Activated CD8-positive, alpha-beta memory T cell treated with anti-CD3 and anti-CD28 coated beads, Interleukin-2, amount 10 ng/mL, durations not matched to agents 7 days and 5 days (primary cell): ENCODE data around the gene PLA2G4D. TPM values are rescaled to one million over a fixed set of nuclear protein-coding genes. Genes with fewer than 3 reads are reported as not detected.

Experiments
- ATAC-seq: fragments of 150-1000 bp; cut with Tn5 transposase; one replicate; pipeline ENCODE4 v1.10.0; 2021; ENCODE audit warnings: moderate library complexity
- CTCF ChIA-PET: fragments of 350-600 bp; sonication (Branson Sonifier 250); formaldehyde crosslinking; loops from one replicate; lab custom pipeline; 2021; ENCODE audit warnings: antibody characterized with exemption; lab: Charles Lee
- DNase-seq: peaks from one replicate; pipeline ENCODE4 v3.0.0-alpha.2; 2020
- H3K27ac Mint-ChIP-seq: one replicate; pipeline ENCODE4 v1.8.0; 2021; ENCODE audit warnings: mild to moderate bottlenecking, mixed read lengths
- H3K27me3 Mint-ChIP-seq: one replicate; pipeline ENCODE4 v1.8.0; 2021; ENCODE audit warnings: mixed read lengths
- H3K36me3 Mint-ChIP-seq: one replicate; pipeline ENCODE4 v1.8.0; 2021; ENCODE audit warnings: mild to moderate bottlenecking, mixed read lengths
- H3K4me1 Mint-ChIP-seq: one replicate; pipeline ENCODE4 v1.8.0; 2021; ENCODE audit warnings: mixed read lengths
- H3K4me3 Mint-ChIP-seq: one replicate; pipeline ENCODE4 v1.8.0; 2021; ENCODE audit warnings: mild to moderate bottlenecking, moderate library complexity, mixed read lengths
- H3K9me3 Mint-ChIP-seq: one replicate; pipeline ENCODE4 v1.8.0; 2022; ENCODE audit warnings: low read depth, mixed read lengths
- total RNA-seq, 2 experiments: library from RNA; stranded (reverse); gene quantifications; one replicate each; pipeline ENCODE4 v1.2.3, GENCODE V29; 2021

Gene PLA2G4D
- total RNA-seq, 2 experiments from 2014 or later = not detected

DNA sequence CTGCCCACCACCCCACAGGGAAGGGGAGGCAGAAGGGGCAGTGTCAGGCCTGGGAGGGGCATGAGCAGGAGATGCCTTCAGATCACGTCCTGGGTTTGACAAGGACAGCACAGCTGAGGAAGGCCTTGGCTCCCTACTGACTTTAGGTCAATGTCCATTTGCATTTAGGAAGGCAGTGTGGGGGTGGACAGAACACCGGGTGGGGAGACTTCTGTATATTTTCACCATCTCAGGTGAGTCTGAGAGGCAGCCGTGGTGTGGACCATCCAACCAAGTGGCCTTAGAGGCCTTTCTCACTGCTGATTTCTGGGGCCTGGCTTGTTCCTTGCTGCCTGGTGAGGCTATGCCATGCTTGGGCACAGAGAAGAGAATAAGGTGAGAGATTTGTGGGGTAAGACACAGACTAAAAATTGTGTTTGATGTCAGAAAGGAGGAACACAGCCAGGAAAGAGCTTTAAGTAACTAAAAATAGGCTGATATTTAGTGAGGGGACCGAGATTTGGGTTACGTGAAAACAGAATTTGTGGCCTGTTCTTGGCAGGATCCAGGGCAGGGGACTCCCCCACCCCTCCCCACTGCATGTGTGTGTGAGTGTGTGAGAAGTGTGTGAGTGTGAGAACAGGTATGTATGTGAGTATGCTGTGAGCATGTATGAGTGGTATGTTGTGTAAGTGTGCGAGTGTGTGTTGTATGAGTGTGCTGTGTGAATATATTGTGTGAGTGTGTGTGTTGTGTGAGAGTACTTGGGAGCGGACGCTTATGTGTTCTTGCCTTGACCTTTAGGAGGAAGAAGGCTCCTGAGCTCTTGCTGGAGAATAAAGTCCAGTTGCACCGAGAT lies 61.8 kb downstream of the PLA2G4D start:
- ATAC-seq = no peak
- no peak overlapping the region for H3K27ac Mint-ChIP-seq
- DNase-seq = no peak
- CTCF ChIA-PET = no interaction called here
- H3K27me3 Mint-ChIP-seq = peaks cover 21% of the 10 kb centered on the region
- H3K4me3 Mint-ChIP-seq = no peak overlapping the region
- no peaks in the 10 kb centered on the region for H3K9me3 Mint-ChIP-seq
- H3K4me1 Mint-ChIP-seq = peaks cover 6% of the 10 kb centered on the region
- no peaks in the 10 kb centered on the region for H3K36me3 Mint-ChIP-seq

DNA sequence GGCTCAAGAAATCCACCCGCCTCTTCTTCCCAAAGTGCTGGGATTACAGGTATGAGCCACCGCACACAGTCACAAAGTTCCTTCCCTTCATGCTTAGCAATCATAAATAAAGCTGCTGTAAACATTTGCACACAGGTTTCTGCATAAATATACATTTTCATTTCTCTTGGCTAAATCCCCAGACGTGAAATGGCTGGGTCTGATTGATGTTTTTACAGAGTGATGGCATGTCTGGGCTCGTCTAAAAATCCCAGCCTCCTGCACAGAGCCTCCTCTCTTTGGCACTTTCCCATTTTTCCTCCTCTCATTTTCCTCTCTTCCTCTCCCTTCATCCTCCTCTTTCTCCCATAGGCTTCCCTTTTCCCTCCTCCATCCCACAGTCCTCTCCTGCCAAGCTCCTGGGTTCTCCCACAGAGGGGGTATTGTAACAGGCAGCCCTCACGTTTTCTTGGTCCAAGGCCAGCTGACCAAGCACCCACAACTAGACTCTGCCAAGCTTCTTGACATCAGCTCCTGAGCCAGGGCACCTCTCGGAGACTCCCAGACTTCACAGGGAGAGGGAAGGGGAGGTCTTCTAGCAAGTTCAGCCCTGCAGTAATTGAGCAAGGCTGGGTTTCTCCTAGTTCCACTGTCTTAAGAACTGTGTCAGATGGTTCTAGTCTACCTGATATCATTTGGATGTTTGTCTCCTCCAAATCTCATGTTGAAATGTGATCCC lies 63.0 kb downstream of the PLA2G4D start:
- no peak overlapping the region for H3K27ac Mint-ChIP-seq
- CTCF ChIA-PET = no interaction called here
- no peaks in the 10 kb centered on the region for H3K36me3 Mint-ChIP-seq
- peaks cover 32% of the 10 kb centered on the region for H3K27me3 Mint-ChIP-seq
- peaks cover 6% of the 10 kb centered on the region for H3K4me1 Mint-ChIP-seq
- H3K4me3 Mint-ChIP-seq = no peak overlapping the region
- ATAC-seq (no peak), DNase-seq (no peak)
- no peaks in the 10 kb centered on the region for H3K9me3 Mint-ChIP-seq

DNA sequence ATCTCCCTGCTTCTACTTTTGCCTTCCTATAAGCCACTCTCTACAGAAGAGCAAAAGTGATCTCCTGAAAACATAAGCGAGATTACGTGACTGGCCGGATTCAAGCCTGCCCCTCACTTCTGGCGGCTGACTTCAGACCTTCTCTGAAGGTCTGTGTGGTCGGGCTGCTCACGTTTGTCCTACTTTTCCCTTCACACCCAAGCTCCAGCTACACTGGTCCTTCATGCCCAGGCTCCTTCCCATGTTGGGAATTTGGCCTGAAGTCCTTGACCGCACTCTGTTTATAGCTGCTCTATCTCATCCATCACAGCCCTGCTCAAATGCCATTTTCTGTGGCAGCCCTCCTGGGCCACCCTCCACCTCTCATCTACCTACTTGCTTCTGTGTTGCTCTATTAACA lies 66.8 kb downstream of the PLA2G4D start:
- CTCF ChIA-PET = interaction anchor here (1.8 kb wide), 1 partner anchor 38 kb away, joined by 6 read pairs; no protein-coding TSS in a partner anchor
- H3K9me3 Mint-ChIP-seq = no peaks in the 10 kb centered on the region
- DNase-seq (no peak), ATAC-seq (no peak)
- H3K4me3 Mint-ChIP-seq = no peak overlapping the region
- no peaks in the 10 kb centered on the region for H3K4me1 Mint-ChIP-seq
- H3K27ac Mint-ChIP-seq = no peak overlapping the region
- peaks cover 36% of the 10 kb centered on the region for H3K27me3 Mint-ChIP-seq
- H3K36me3 Mint-ChIP-seq = no peaks in the 10 kb centered on the region

DNA sequence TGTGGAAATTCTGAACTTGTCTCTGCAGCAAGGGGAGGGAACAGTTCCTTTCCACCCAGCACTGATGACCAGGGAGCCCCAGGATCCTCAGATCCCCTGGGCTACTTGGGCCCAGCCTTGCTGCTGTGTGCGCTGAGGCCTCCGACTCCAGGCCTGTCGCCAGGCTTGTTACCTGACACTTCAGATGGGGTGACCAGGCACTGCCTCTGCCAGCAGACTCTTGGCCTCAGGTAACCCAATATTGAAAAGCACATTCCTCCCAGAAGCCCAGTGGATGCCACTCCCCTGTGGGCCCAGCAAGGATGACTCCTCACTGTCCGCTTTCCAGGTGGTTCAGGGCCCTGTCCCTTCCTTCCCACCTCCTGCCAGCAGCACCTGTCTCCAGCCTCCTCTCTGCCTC lies 70.1 kb downstream of the PLA2G4D start:
- no peak overlapping the region for H3K4me3 Mint-ChIP-seq
- no peaks in the 10 kb centered on the region for H3K9me3 Mint-ChIP-seq
- no peak for ATAC-seq
- no peak for DNase-seq
- peaks cover 26% of the 10 kb centered on the region for H3K27me3 Mint-ChIP-seq
- H3K36me3 Mint-ChIP-seq = no peaks in the 10 kb centered on the region
- H3K27ac Mint-ChIP-seq = no peak overlapping the region
- CTCF ChIA-PET = no interaction called here
- H3K4me1 Mint-ChIP-seq = no peaks in the 10 kb centered on the region

DNA sequence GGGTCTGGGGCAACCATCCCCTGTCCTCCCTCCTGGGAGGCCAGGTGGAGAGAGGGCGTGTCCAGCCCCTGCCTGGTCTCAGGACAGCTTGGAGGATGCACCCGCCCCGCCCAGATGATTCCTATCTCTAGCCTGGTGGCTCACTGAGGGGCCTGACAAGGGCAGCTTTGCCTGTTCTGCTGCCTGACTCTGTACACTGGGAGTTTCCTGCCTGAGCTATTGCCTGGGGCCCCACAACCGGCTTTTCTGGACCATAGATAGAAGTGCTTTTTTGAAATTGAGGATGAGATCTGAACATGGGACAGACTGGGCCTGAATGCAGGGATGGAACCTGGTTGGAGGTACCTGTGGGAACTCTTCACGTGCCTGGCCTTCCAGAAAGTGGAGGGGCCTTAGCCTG lies 72.8 kb downstream of the PLA2G4D start:
- DNase-seq (no peak), ATAC-seq (no peak)
- H3K36me3 Mint-ChIP-seq = no peaks in the 10 kb centered on the region
- H3K27ac Mint-ChIP-seq = no peak overlapping the region
- CTCF ChIA-PET = no interaction called here
- H3K27me3 Mint-ChIP-seq = peaks cover 19% of the 10 kb centered on the region
- no peaks in the 10 kb centered on the region for H3K4me1 Mint-ChIP-seq
- H3K9me3 Mint-ChIP-seq = no peaks in the 10 kb centered on the region
- no peak overlapping the region for H3K4me3 Mint-ChIP-seq

DNA sequence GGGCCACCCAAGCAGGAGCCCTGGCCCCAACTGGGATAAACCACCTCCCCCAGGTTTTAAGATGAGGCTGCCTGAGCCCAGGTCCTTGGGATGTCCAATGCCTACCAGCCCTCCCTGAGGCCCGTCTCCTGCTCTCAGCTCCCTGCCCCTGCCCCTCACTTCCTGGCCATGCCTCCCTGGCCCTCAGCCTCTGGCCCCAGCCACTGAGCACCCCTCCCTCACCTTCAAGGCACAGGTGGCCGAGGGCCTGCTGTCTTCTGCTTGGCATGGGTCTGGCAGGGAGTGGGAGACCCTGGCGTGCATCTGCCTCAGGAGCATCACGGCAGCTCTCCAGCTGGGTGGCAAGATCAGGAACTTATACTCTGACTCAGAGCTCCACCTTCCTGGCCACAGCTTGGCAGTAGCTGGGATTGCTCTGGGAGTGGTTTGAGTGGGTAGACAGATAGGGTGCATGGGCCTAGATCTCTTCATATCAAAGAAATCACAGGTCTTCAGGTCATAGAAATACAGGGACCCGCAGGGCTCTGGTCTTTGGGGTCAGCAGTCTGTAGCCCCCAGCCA lies 73.6 kb downstream of the PLA2G4D start, which contains the start of gene PLA2G4E:
PLA2G4E (minus strand) TSS at position 330 of the 561 bp plus-strand sequence; CDS start at position 318, 12 bp downstream.
- no peak for DNase-seq
- no peaks in the 10 kb centered on the region for H3K4me1 Mint-ChIP-seq
- no peak for ATAC-seq
- peaks cover 14% of the 10 kb centered on the region for H3K27me3 Mint-ChIP-seq
- H3K9me3 Mint-ChIP-seq = no peaks in the 10 kb centered on the region
- CTCF ChIA-PET = no interaction called here
- no peak within 1 kb of the TSS for H3K4me3 Mint-ChIP-seq
- no peak within 1 kb of the TSS for H3K27ac Mint-ChIP-seq
- no peaks in the 10 kb centered on the region for H3K36me3 Mint-ChIP-seq

DNA sequence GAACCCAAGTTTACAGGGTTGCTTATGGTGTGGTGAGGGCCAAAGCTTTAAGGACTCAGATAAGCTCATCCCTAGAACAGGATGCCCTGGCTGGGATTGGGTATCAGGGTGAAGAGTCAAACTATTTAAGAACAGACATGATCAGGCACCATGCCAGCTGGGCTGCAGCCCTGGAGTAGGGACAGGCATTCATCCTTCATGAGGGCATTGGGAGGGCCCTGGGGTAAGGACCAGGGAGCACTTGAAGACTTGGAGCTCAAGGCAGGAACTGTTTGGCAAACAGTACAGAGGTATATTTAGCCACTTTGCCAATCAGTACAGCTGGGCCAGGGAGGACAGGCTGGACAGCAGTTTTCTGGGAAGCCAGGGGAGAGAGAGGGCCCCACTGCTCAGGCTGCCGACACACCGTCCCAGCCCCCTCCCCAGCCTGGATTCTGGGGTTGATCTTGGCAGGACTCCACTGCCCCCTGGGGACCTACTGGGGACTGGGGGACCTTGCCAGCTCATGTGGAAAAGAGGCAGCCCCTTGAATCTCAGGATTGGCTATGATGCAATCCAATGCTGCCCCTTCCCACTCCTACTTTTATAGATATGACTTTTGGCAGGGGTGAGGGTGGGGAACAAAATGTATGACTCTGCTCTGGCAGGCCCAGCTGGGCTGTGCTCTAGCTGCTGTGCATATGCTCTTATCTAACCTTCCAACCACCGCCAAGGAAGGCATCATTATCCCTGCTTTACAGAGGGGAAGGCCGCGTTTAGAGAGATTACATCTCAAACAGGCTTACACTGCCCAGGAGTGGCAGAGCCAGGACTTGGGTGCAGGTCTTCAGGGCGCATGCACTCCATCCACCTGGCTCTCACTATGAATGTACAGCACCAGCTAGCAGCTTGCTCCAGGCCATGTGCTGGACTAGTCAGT lies 75.8 kb downstream of the PLA2G4D start:
- Mint-ChIP-seq H3K4me1 (no peaks in the 10 kb centered on the region), H3K36me3 (no peaks in the 10 kb centered on the region), H3K4me3 (no peak overlapping the region), H3K27ac (no peak overlapping the region), H3K9me3 (no peaks in the 10 kb centered on the region), H3K27me3 (peaks cover 15% of the 10 kb centered on the region)
- DNase-seq (no peak), ATAC-seq (no peak)
- CTCF ChIA-PET = interaction anchor here (1.2 kb wide), 1 partner anchor 66 kb away, joined by 3 read pairs; no protein-coding TSS in a partner anchor

Other genes with a start within 250 kb of the PLA2G4D start
- under 1 TPM; 0.54 to 0.91 TPM for gene SPTBN5, start 200.5 kb downstream of the PLA2G4D start, total RNA-seq
- gene EHD4, start 122.0 kb downstream of the PLA2G4D start, total RNA-seq = 10 to 100 TPM; 15.6 to 19.8 TPM
- under 1 TPM in 1 of 2 experiments, not detected in 1; 0.05 TPM for gene PLA2G4E, start 73.5 kb downstream of the PLA2G4D start, total RNA-seq
- gene PLA2G4F, start 62.1 kb upstream of the PLA2G4D start, total RNA-seq = not detected
- 10 to 100 TPM; 58.7 to 70.1 TPM for gene VPS39, start 113.7 kb upstream of the PLA2G4D start, total RNA-seq
- gene GANC, start 178.6 kb upstream of the PLA2G4D start, total RNA-seq = 10 to 100 TPM; 22.7 to 30.4 TPM
- gene TMEM87A, start 178.9 kb upstream of the PLA2G4D start, total RNA-seq = 10 to 100 TPM; 30.7 to 36.1 TPM